PC-9 (cell line): ENCODE data around the gene SCAMP3. TPM values are rescaled to one million over a fixed set of nuclear protein-coding genes. Genes with fewer than 3 reads are reported as not detected.
A peak's percentile ranks its signal among the peaks of the same experiment; 100 is the strongest.

ENCODE experiments used
- BruUV-seq: library from RNA; stranded (reverse); fragments of 400-500 nt; replicated peaks from 2 replicates; lab custom pipeline; 2021; lab: Mats Ljungman, UMichigan
- CTCF ChIA-PET: fragments of 300-600 bp; sonication (Branson Sonifier 250); formaldehyde crosslinking; loops from one replicate; lab custom pipeline; 2022; ENCODE audit warnings: antibody characterized with exemption; lab: Charles Lee
- POLR2A ChIA-PET: fragments of 300-600 bp; sonication (Branson Sonifier 250); formaldehyde crosslinking; loops from one replicate; lab custom pipeline; 2022; ENCODE audit warnings: antibody characterized with exemption; ENCODE audit not compliant: unreplicated experiment; lab: Charles Lee
- DNase-seq, 2 experiments: peaks; one replicate each; pipeline versions ENCODE4 v3.0.0 to v3.0.0-alpha.2; 2015 to 2022; ENCODE audit warnings: mixed read lengths in 1 of 2
- H2AFZ ChIP-seq: fragments of 200-600 bp; sonication (generic); 2 replicates; pipeline ENCODE4 v1.8.1; 2017; ENCODE audit warnings: antibody characterized with exemption
- H3F3A ChIP-seq: fragments of 200-600 bp; sonication (generic); 2 replicates; pipeline ENCODE4 v1.8.1; 2017; ENCODE audit warnings: antibody characterized with exemption, mild to moderate bottlenecking, low read depth; ENCODE audit not compliant: insufficient read depth
- H3K27ac ChIP-seq: fragments of 200-600 bp; sonication (generic); 2 replicates; pipeline ENCODE4 v1.6.1; 2016; ENCODE audit warnings: mixed run types
- H3K27me3 ChIP-seq: fragments of 200-600 bp; sonication (generic); 2 replicates; pipeline ENCODE4 v1.6.1; 2016; ENCODE audit warnings: low read depth, mixed run types; ENCODE audit not compliant: insufficient read depth
- H3K36me3 ChIP-seq: fragments of 200-600 bp; sonication (generic); 2 replicates; pipeline ENCODE4 v1.6.1; 2016; ENCODE audit warnings: low read depth, mixed run types
- H3K4me1 ChIP-seq: fragments of 200-600 bp; sonication (generic); replicated peaks from 2 replicates; pipeline ENCODE4 v1.6.1; 2016; ENCODE audit warnings: mixed run types; ENCODE audit not compliant: insufficient read depth
- H3K4me2 ChIP-seq: fragments of 200-600 bp; sonication (generic); 2 replicates; pipeline ENCODE4 v1.6.1; 2017; ENCODE audit warnings: mixed run types
- H3K4me3 ChIP-seq: fragments of 200-600 bp; sonication (generic); 2 replicates; pipeline ENCODE4 v1.6.1; 2016; ENCODE audit warnings: mixed run types
- H3K79me2 ChIP-seq: fragments of 200-600 bp; sonication (generic); 2 replicates; pipeline ENCODE4 v1.6.1; 2017; ENCODE audit warnings: low read depth, mixed run types
- H3K9me2 ChIP-seq: fragments of 200-600 bp; sonication (generic); 2 replicates; pipeline ENCODE4 v1.8.1; 2017; ENCODE audit warnings: mild to moderate bottlenecking; ENCODE audit not compliant: insufficient read depth
- H3K9me3 ChIP-seq: fragments of 200-600 bp; sonication (generic); 2 replicates; pipeline ENCODE4 v1.8.1; 2016; ENCODE audit warnings: low read depth; ENCODE audit not compliant: insufficient read depth
- H4K20me1 ChIP-seq: fragments of 200-600 bp; sonication (generic); 2 replicates; pipeline ENCODE4 v1.8.1; 2017; ENCODE audit not compliant: insufficient read depth
- EZH2 ChIP-seq: fragments of 200-600 bp; sonication (generic); IDR thresholded peaks from 2 replicates; pipeline ENCODE4 v1.8.0; 2017; ENCODE audit warnings: antibody characterized with exemption, low read depth
- intact Hi-C: fragments of 100-400 bp; cut with micrococcal nuclease; formaldehyde crosslinking; loops from one replicate; pipeline ENCODE4 v1.10.0; 2022; ENCODE audit not compliant: unreplicated experiment
- total RNA-seq: library from RNA; stranded (reverse); gene quantifications from 2 replicates; pipeline ENCODE4 v1.2.3, GENCODE V29; 2021
- TF ChIP-seq, protein P1 (sequence below): fragments of 200-600 bp; sonication (generic); conservative IDR thresholded peaks from 2 replicates; pipeline ENCODE4 v1.6.1; 2017; ENCODE audit warnings: mixed run types, antibody characterized with exemption, mild to moderate bottlenecking, moderate library complexity

SCAMP3 gene
- total RNA-seq, 1 experiment from 2014 or later, result 64.1 TPM

DNA sequence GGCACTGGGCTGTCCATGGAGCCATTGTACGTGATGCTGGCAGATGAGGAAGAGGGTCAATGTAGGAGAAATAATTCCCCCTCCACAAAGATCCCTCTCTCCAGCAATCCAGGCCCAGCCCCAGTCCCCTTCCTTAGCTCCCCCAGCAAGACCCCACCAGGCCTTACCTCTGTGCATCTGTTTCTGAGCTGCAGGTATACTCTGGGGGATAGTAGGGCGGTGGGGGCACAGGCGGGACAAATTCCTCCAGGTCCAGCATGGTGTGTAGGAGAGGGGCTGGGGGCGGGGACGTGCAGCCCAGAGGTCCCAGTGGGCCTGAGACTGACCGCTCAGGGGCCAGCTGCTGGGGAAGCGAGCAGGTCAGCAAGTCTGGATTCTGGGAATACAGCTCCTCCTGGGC, 10.6 kb downstream of the SCAMP3 start:
- H3K4me2 ChIP-seq, result no peak overlapping the region
- H3K27me3 ChIP-seq, result no peaks in the 10 kb centered on the region
- no peak overlapping the region for H3K27ac ChIP-seq
- intact Hi-C loops, result loop anchor here (2.0 to 10.0 kb wide), 2 partner anchors 73 to 253 kb away; no protein-coding TSS in a partner anchor
- peaks cover 21% of the 10 kb centered on the region for H3F3A ChIP-seq
- H3K4me3 ChIP-seq, result no peak overlapping the region
- peaks cover 13% of the 10 kb centered on the region for H3K4me1 ChIP-seq
- no peaks in the 10 kb centered on the region for H3K9me3 ChIP-seq
- no peaks in the 10 kb centered on the region for H3K36me3 ChIP-seq
- DNase-seq, result no peak
- no peak for TF ChIP-seq EZH2
- TF ChIP-seq, protein P1, sequence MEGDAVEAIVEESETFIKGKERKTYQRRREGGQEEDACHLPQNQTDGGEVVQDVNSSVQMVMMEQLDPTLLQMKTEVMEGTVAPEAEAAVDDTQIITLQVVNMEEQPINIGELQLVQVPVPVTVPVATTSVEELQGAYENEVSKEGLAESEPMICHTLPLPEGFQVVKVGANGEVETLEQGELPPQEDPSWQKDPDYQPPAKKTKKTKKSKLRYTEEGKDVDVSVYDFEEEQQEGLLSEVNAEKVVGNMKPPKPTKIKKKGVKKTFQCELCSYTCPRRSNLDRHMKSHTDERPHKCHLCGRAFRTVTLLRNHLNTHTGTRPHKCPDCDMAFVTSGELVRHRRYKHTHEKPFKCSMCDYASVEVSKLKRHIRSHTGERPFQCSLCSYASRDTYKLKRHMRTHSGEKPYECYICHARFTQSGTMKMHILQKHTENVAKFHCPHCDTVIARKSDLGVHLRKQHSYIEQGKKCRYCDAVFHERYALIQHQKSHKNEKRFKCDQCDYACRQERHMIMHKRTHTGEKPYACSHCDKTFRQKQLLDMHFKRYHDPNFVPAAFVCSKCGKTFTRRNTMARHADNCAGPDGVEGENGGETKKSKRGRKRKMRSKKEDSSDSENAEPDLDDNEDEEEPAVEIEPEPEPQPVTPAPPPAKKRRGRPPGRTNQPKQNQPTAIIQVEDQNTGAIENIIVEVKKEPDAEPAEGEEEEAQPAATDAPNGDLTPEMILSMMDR, result no peak
- peaks cover 11% of the 10 kb centered on the region for H3K79me2 ChIP-seq
- no TSS peak for BruUV-seq
- CTCF ChIA-PET, result interaction anchor here (0.5 to 1.6 kb wide), 13 partner anchors 8 to 475 kb away, joined by 3 to 18 read pairs (median 5); partner anchors contain the start of genes CLK2 and THBS3
- H2AFZ ChIP-seq, result no peak overlapping the region
- H3K9me2 ChIP-seq, result no peaks in the 10 kb centered on the region
- POLR2A ChIA-PET, result interaction anchor here (0.6 to 0.7 kb wide), 2 partner anchors 66 to 182 kb away, joined by 3 read pairs; no protein-coding TSS in a partner anchor
- no peaks in the 10 kb centered on the region for H4K20me1 ChIP-seq

DNA sequence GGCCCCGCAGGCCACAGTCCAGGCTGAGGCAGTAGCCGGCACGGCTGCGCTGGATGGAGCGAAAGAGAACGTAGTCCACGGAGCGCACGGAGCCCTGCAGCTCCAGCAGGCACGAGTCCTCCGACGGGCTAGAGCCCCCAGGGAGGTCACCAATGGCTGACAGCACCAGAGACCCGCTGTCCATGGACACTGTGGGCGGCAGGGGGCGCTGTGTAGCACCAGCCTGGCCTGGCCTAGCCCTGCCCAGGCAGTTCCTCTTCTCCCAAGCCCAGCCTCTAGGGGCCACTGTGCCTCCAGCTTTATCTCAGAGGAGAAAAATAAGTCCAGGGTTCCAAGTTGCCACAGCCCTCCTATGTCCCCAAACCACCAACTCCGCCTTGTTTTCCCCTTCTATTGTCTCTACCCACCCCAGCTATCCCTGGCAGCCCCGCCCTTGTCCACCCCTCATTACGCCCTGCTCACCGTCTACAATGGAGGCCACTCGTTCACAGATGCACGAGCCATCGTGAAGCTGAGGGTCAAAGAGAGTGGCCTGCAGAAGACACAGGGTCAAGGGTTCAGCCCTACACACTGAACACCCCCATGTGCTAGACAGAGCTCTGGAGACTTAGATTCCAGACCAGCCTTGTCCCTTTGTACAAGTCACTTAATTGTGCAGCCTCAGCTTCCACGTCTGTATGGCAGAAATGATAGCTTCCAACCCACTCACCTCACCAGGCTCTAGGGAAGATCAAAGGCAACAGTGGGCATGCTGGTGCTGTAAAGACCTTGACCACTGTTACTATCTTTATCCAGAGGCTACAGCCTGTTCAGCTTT, 11.3 kb downstream of the SCAMP3 start:
- BruUV-seq, result no TSS peak
- Histone ChIP-seq H3K9me2 (no peaks in the 10 kb centered on the region), H3K4me2 (no peak overlapping the region), H3K4me1 (peaks cover 13% of the 10 kb centered on the region), H3K27ac (no peak overlapping the region), H2AFZ (no peak overlapping the region), H3K4me3 (no peak overlapping the region), H3K36me3 (no peaks in the 10 kb centered on the region), H3F3A (peaks cover 24% of the 10 kb centered on the region), H4K20me1 (no peaks in the 10 kb centered on the region), H3K79me2 (peaks cover 11% of the 10 kb centered on the region), H3K27me3 (no peaks in the 10 kb centered on the region), H3K9me3 (no peaks in the 10 kb centered on the region)
- ChIA-PET POLR2A (interaction anchor here (0.6 kb wide), 2 partner anchors 24 to 67 kb away, joined by 3 to 5 read pairs; no protein-coding TSS in a partner anchor), CTCF (interaction anchor here (0.6 to 1.6 kb wide), 11 partner anchors 10 to 476 kb away, joined by 3 to 18 read pairs (median 5); partner anchors contain the start of genes CLK2 and THBS3)
- TF ChIP-seq, protein P1, result peak; percentile 96
- TF ChIP-seq EZH2, result no peak
- DNase-seq, result peak; percentile 70 to 88
- intact Hi-C loops, result loop anchor here (2.0 to 10.0 kb wide), 2 partner anchors 74 to 254 kb away; no protein-coding TSS in a partner anchor

DNA sequence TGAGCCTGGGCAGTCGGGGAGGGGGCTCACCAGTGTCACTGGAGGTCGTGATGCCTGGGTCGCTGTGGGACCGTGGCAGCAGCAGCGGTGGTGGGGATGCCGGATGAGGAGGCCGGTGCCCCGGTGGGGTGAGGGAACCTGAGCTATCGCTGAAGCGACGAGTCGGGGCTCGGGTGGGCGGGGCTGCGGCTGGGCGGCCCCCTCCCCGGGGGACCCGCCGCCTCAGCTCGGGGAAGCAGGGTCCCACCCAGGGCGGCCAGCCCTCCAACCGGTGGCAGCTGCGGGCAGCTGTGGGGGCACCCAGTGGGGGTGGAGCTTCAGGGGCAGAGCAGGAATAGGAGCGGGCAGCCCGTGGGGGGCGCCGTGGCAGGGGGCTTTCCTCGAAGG, 11.9 kb downstream of the SCAMP3 start:
- ChIA-PET POLR2A (interaction anchor here (0.6 kb wide), 1 partner anchor 26 kb away, joined by 10 read pairs; no protein-coding TSS in a partner anchor), CTCF (interaction anchor here (0.6 to 1.6 kb wide), 4 partner anchors 23 to 1718 kb away, joined by 3 to 12 read pairs (median 4); partner anchors contain the start of gene CLK2)
- no TSS peak for BruUV-seq
- Histone ChIP-seq H3K27ac (no peak overlapping the region), H3K4me3 (no peak overlapping the region), H2AFZ (no peak overlapping the region), H3K4me1 (peaks cover 18% of the 10 kb centered on the region), H4K20me1 (no peaks in the 10 kb centered on the region), H3F3A (peaks cover 28% of the 10 kb centered on the region), H3K79me2 (peaks cover 11% of the 10 kb centered on the region), H3K36me3 (no peaks in the 10 kb centered on the region), H3K4me2 (no peak overlapping the region), H3K27me3 (no peaks in the 10 kb centered on the region), H3K9me3 (no peaks in the 10 kb centered on the region), H3K9me2 (no peaks in the 10 kb centered on the region)
- intact Hi-C loops, result loop anchor here (2.0 to 10.0 kb wide), 2 partner anchors 75 to 255 kb away; no protein-coding TSS in a partner anchor
- no peak for DNase-seq
- TF ChIP-seq EZH2, result no peak
- TF ChIP-seq, protein P1, result no peak
